ENCODE data around the gene DENND11. TPM values are rescaled to one million over a fixed set of nuclear protein-coding genes. Genes with fewer than 3 reads are reported as not detected.

Gene DENND11
- polyA plus RNA-seq, 2 of the 4 experiments (the other 2 are of a cell fraction), result 7.1 to 11.5 TPM

DNA sequence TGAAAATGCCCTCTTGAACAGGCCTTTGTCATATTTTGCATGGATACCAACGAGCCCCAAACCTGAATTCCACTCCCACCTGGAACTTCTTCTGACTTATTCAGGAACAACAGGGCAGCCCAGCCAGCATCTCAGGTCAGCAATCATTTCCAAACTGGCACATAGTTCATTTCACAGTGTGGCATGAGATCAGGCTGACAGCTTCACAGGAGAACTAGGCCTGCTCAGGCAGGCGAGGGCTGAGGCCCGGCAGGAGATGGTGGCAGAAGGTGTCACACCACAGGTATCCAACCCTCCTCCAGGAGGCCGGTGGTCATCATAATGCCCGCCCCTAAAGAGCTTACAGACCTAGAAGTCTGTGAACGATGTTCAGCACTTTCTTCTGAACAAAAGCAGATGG is 42.5 kb downstream of the DENND11 start:
- CTCF ChIA-PET, result interaction anchor here (0.6 to 5.0 kb wide), 6 partner anchors 10 to 591 kb away, joined by 3 to 26 read pairs (median 6); partner anchors contain the start of gene SSBP1
- no peaks in the 10 kb centered on the region for H3K9me3 ChIP-seq
- FAIRE-seq, result no peak
- H3K4me1 ChIP-seq, result peaks cover 26% of the 10 kb centered on the region
- 87% methylated on average over 5 of the region's 6 CpGs for WGBS (ENCODE audit: missing lambda C conversion rate)
- TF ChIP-seq, protein P1, sequence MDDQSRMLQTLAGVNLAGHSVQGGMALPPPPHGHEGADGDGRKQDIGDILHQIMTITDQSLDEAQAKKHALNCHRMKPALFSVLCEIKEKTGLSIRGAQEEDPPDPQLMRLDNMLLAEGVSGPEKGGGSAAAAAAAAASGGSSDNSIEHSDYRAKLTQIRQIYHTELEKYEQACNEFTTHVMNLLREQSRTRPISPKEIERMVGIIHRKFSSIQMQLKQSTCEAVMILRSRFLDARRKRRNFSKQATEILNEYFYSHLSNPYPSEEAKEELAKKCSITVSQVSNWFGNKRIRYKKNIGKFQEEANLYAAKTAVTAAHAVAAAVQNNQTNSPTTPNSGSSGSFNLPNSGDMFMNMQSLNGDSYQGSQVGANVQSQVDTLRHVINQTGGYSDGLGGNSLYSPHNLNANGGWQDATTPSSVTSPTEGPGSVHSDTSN (IDR thresholded peaks at IDR 0.05), result no peak
- TF ChIP-seq, protein P2, sequence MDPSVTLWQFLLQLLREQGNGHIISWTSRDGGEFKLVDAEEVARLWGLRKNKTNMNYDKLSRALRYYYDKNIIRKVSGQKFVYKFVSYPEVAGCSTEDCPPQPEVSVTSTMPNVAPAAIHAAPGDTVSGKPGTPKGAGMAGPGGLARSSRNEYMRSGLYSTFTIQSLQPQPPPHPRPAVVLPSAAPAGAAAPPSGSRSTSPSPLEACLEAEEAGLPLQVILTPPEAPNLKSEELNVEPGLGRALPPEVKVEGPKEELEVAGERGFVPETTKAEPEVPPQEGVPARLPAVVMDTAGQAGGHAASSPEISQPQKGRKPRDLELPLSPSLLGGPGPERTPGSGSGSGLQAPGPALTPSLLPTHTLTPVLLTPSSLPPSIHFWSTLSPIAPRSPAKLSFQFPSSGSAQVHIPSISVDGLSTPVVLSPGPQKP (IDR thresholded peaks at IDR 0.05; ENCODE audit: low read depth, low read length), result no peak
- TF ChIP-seq EP300 (IDR thresholded peaks at IDR 0.05), result no peak
- TF ChIP-seq FOXS1 (CRISPR knock-in tag; IDR thresholded peaks at IDR 0.05), result no peak
- no peak for TF ChIP-seq BHLHE40 (IDR thresholded peaks at IDR 0.05; ENCODE audit: low read depth, low read length)
- no peak for TF ChIP-seq PHF8 (IDR thresholded peaks at IDR 0.05; ENCODE audit: borderline replicate concordance, low read depth)
- TF ChIP-seq FOSL2 (IDR thresholded peaks at IDR 0.05), result no peak
- TF ChIP-seq FOSL2 (CRISPR knock-in tag; IDR thresholded peaks at IDR 0.05), result no peak
- no peak for TF ChIP-seq MAFK (IDR thresholded peaks at IDR 0.05; ENCODE audit: partially characterized antibody)
- TF ChIP-seq, protein P3, sequence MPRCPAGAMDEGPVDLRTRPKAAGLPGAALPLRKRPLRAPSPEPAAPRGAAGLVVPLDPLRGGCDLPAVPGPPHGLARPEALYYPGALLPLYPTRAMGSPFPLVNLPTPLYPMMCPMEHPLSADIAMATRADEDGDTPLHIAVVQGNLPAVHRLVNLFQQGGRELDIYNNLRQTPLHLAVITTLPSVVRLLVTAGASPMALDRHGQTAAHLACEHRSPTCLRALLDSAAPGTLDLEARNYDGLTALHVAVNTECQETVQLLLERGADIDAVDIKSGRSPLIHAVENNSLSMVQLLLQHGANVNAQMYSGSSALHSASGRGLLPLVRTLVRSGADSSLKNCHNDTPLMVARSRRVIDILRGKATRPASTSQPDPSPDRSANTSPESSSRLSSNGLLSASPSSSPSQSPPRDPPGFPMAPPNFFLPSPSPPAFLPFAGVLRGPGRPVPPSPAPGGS (IDR thresholded peaks at IDR 0.05), result no peak
- TF ChIP-seq RFX5 (IDR thresholded peaks at IDR 0.05), result no peak
- no peak for TF ChIP-seq MYC (IDR thresholded peaks at IDR 0.05; ENCODE audit: borderline replicate concordance, low read length)
- no peak for TF ChIP-seq HOXB5 (CRISPR knock-in tag; IDR thresholded peaks at IDR 0.05)
- H3K4me2 ChIP-seq, result no peak overlapping the region
- no peak overlapping the region for H3K4me3 ChIP-seq
- no peak for DNase-seq (ENCODE audit: low read depth in 1 of 2, low spot score in 1 of 2)
- no peak for ATAC-seq
- H3K27ac ChIP-seq, result no peak overlapping the region
- POLR2A ChIA-PET, result no interaction called here

DNA sequence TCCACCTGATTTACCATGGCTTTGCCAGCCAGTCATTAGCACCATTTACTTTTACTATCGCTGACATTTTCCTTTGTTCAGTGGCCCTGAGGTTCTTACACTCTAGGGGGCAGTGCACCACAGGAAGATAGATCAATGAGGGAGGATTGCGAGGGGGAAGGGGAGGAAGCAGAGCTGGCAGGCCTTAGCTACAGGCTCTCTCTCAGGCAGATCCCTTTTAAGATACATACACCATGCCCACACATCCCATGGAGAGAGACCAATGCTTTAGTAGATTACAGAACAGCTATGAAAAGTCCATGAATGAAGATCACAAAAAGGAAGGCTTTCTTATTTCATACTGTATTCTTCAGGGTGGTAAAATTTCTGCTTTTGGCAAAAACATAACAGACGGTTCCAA is 47.4 kb downstream of the DENND11 start:
- TF ChIP-seq RFX5 (IDR thresholded peaks at IDR 0.05) (no peak), JUN (IDR thresholded peaks at IDR 0.05) (no peak), MYC (IDR thresholded peaks at IDR 0.05; ENCODE audit: borderline replicate concordance, low read length) (no peak), BHLHE40 (IDR thresholded peaks at IDR 0.05; ENCODE audit: low read depth, low read length) (no peak), RAD21 (conservative IDR thresholded peaks at IDR 0.05 in 1 of 2, IDR thresholded peaks at IDR 0.05 in 1 of 2) (peak; percentile 78), NFE2L2 (conservative IDR thresholded peaks at IDR 0.05; ENCODE audit: low read length) (no peak), TP53 (CRISPR knock-in tag; IDR thresholded peaks at IDR 0.05) (no peak), SMC3 (IDR thresholded peaks at IDR 0.05) (peak; percentile 70), HOXA7 (CRISPR knock-in tag; IDR thresholded peaks at IDR 0.05) (no peak), HOXB5 (CRISPR knock-in tag; IDR thresholded peaks at IDR 0.05) (no peak), FOSL2 (IDR thresholded peaks at IDR 0.05) (no peak), FOSL2 (CRISPR knock-in tag; IDR thresholded peaks at IDR 0.05) (no peak), ESRRA (IDR thresholded peaks at IDR 0.05; ENCODE audit: borderline replicate concordance, low read length) (no peak), CBX2 (IDR thresholded peaks at IDR 0.05; ENCODE audit: borderline replicate concordance, low read depth) (no peak)
- TF ChIP-seq, protein P1 (IDR thresholded peaks at IDR 0.05), result no peak
- TF ChIP-seq, protein P2 (IDR thresholded peaks at IDR 0.05; ENCODE audit: low read depth, low read length), result no peak
- TF ChIP-seq, protein P3 (IDR thresholded peaks at IDR 0.05), result no peak
- TF ChIP-seq, protein P4, sequence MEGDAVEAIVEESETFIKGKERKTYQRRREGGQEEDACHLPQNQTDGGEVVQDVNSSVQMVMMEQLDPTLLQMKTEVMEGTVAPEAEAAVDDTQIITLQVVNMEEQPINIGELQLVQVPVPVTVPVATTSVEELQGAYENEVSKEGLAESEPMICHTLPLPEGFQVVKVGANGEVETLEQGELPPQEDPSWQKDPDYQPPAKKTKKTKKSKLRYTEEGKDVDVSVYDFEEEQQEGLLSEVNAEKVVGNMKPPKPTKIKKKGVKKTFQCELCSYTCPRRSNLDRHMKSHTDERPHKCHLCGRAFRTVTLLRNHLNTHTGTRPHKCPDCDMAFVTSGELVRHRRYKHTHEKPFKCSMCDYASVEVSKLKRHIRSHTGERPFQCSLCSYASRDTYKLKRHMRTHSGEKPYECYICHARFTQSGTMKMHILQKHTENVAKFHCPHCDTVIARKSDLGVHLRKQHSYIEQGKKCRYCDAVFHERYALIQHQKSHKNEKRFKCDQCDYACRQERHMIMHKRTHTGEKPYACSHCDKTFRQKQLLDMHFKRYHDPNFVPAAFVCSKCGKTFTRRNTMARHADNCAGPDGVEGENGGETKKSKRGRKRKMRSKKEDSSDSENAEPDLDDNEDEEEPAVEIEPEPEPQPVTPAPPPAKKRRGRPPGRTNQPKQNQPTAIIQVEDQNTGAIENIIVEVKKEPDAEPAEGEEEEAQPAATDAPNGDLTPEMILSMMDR (IDR thresholded peaks at IDR 0.05), result peak; percentile 75
- H3K4me3 ChIP-seq, result no peak overlapping the region
- 36% methylated on average over 3 of the region's 3 CpGs for WGBS (ENCODE audit: missing lambda C conversion rate)
- peak; percentile 67 to 76 for DNase-seq (ENCODE audit: low read depth in 1 of 2, low spot score in 1 of 2)
- H3K4me2 ChIP-seq, result no peak overlapping the region
- H3K9me3 ChIP-seq, result no peaks in the 10 kb centered on the region
- ATAC-seq, result peak; percentile 78 to 86
- H3K4me1 ChIP-seq, result peaks cover 4% of the 10 kb centered on the region; the same call in 2 of the 3 replicates
- FAIRE-seq, result no peak
- no peak overlapping the region for H3K27ac ChIP-seq
- ChIA-PET POLR2A (interaction anchor here (1.0 kb wide), 1 partner anchor 83 kb away, joined by 7 read pairs; the partner anchor contains the start of gene SSBP1), CTCF (interaction anchor here (0.6 to 3.1 kb wide), 25 partner anchors 8 to 132 kb away, joined by 3 to 30 read pairs (median 4); partner anchors contain the start of genes DENND11 and SSBP1)

Measured in A549 (cell line).